Gastroesophageal sphincter (tissue), 3 donors: ENCODE data around the gene RANBP17.

Experiments
- CTCF ChIP-seq, 4 experiments: fragments of 200-600 bp in 2 of 4; fragments of 450-650 bp in 2 of 4; sonication (generic) in 1 of 4; IDR thresholded peaks; one replicate each; pipeline ENCODE4 v1.5.1; 2017 to 2019; ENCODE audit warnings: antibody characterized with exemption in 4 of 4, mild to moderate bottlenecking in 2 of 4, moderate library complexity in 2 of 4
- EP300 ChIP-seq: sonication (generic); formaldehyde crosslinking; IDR thresholded peaks from one replicate; pipeline ENCODE4 v1.6.1; 2017; ENCODE audit warnings: antibody characterized with exemption, mild to moderate bottlenecking

DNA sequence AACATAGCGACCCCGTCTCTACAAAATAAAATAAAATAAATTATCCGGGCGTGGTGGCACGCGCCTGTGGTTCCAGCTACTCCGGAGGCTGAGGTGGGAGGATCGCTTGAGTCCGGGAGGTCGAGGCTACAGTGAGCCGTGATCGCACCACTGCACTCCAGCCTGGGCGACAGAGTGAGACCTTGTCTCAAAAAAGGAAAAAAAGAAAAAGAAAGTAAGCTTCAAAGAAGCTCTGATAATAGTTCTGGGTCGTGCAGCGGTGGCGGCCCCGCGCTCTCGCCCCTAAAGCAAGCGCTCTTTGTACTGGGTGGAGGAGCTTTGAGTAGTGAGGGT, 454.1 kb downstream of the RANBP17 start:
- TF ChIP-seq CTCF (IDR thresholded peaks at IDR 0.05) (no peak), EP300 (no peak)
